HepG2 (cell line): Measurements from ENCODE around the gene RIPOR3. TPM values are rescaled to one million over a fixed set of nuclear protein-coding genes. Genes with fewer than 3 reads are reported as not detected.

Experiments
- GLI4 ChIP-seq: sonication (generic); formaldehyde crosslinking; IDR thresholded peaks from 2 replicates; pipeline ENCODE4 v1.5.1; 2020; ENCODE audit warnings: missing genetic modification reagents, mild to moderate bottlenecking, moderate library complexity, borderline replicate concordance
- HOMEZ ChIP-seq: IDR thresholded peaks from 2 replicates; pipeline ENCODE4 v1.6.1; 2016; ENCODE audit warnings: low read depth
- IRF2 ChIP-seq: IDR thresholded peaks from 2 replicates; pipeline ENCODE4 v1.6.1; 2018; ENCODE audit warnings: missing genetic modification reagents, missing compliant biosample characterization
- MBD4 ChIP-seq: IDR thresholded peaks from 2 replicates; pipeline ENCODE4 v1.6.1; 2012; ENCODE audit warnings: low read length, inconsistent platforms, borderline replicate concordance
- MZF1 ChIP-seq: sonication (generic); formaldehyde crosslinking; IDR thresholded peaks from 2 replicates; pipeline ENCODE4 v1.8.1; 2023; ENCODE audit warnings: mild to moderate bottlenecking, missing genetic modification reagents, borderline replicate concordance
- NR2F1 ChIP-seq, 2 experiments: fragments of 450-650 bp in 1 of 2; formaldehyde crosslinking in 1 of 2; IDR thresholded peaks; 2 replicates each; pipeline versions ENCODE4 v1.5.0 to v1.6.1; 2016 to 2020; ENCODE audit warnings: mild to moderate bottlenecking in 1 of 2, missing compliant biosample characterization in 1 of 2, missing genetic modification reagents in 1 of 2, moderate library complexity in 1 of 2
- RERE ChIP-seq: IDR thresholded peaks from 2 replicates; pipeline ENCODE4 v1.6.1; 2016; ENCODE audit warnings: low read depth, missing genetic modification reagents, missing compliant biosample characterization
- SNAPC4 ChIP-seq: sonication (generic); formaldehyde crosslinking; IDR thresholded peaks from 2 replicates; pipeline ENCODE4 v1.4.0; 2020; ENCODE audit warnings: mild to moderate bottlenecking, missing genetic modification reagents
- XRCC5 ChIP-seq: fragments of 200-400 bp; formaldehyde crosslinking; optimal IDR thresholded peaks from 2 replicates; pipeline ENCODE3; 2017; ENCODE audit warnings: mild to moderate bottlenecking, low read length
- ZNF33B ChIP-seq: sonication (generic); formaldehyde crosslinking; IDR thresholded peaks from 2 replicates; pipeline ENCODE4 v1.5.1; 2020; ENCODE audit warnings: mild to moderate bottlenecking, missing genetic modification reagents
- ZNF569 ChIP-seq: sonication (generic); formaldehyde crosslinking; IDR thresholded peaks from 2 replicates; pipeline ENCODE4 v1.5.0; 2020; ENCODE audit warnings: mild to moderate bottlenecking, missing genetic modification reagents, moderate library complexity, borderline replicate concordance
- ZNF598 ChIP-seq: sonication (generic); formaldehyde crosslinking; IDR thresholded peaks from 2 replicates; pipeline ENCODE4 v1.5.1; 2020; ENCODE audit warnings: mild to moderate bottlenecking, missing genetic modification reagents, borderline replicate concordance
- polyA plus RNA-seq, 8 experiments: library from polyadenylated mRNA; depleted of rRNA in 3 of 8; stranded (reverse) in 7 of 8; unstranded in 1 of 8; fragments of >200 nt; fragmentation: Illumina TruSeq in 4 of 8; extraction: Trizol in 4 of 8; gene quantifications; 2 replicates each; pipeline versions ENCODE4 v1.2.1 to v1.2.3, GENCODE V29; 2011 to 2016; ENCODE audit warnings: low read depth in 4 of 8, missing spikeins in 1 of 8, mixed read lengths in 1 of 8; ENCODE audit not compliant: insufficient read depth in 1 of 8
- total RNA-seq, 5 experiments: library from RNA; depleted of rRNA; stranded (reverse); fragments of >200 nt; fragmentation: Illumina TruSeq; extraction: Trizol; gene quantifications; 2 replicates each; pipeline ENCODE4 v1.2.3, GENCODE V29; 2016; ENCODE audit warnings: low read depth in 1 of 5

RIPOR3 gene
- total and polyA plus RNA-seq, 2 of the 13 experiments (the other 11 are each of a cell fraction or from before 2014, with no cell fraction given): 0.18 TPM; not detected in 1

GRCh38 chr20:50635676-50636600, 55.4 kb downstream of the RIPOR3 start (continued):
- no peak for TF ChIP-seq HOMEZ (CRISPR knock-in tag)
- no peak; the same call in 1 of the 2 replicates for TF ChIP-seq ZNF598 (CRISPR knock-in tag)
- peak; percentile 56; the same call in 1 of the 2 replicates for TF ChIP-seq IRF2 (CRISPR knock-in tag)
- no peak for TF ChIP-seq SNAPC4 (CRISPR knock-in tag)
- peak; percentile 99 for TF ChIP-seq XRCC5
- peak; percentile 39; the same call in 1 of the 2 replicates for TF ChIP-seq MZF1 (CRISPR knock-in tag)
- peak; percentile 98; the same call in 1 of the 2 replicates for TF ChIP-seq GLI4 (CRISPR knock-in tag)
- no peak for TF ChIP-seq MBD4
- no peak for TF ChIP-seq RERE
- no peak for TF ChIP-seq NR2F1 (CRISPR knock-in tag; IDR thresholded peaks at IDR 0.05)
- TF ChIP-seq ZNF33B: 0 out of 2 replicates have a peak, but pooled peaks have one; percentile 47
- no peak for TF ChIP-seq ZNF569
